IPS-18c (cell line): ENCODE measurements around the gene AGAP2.
"Not testable (repeated sequence)": the region's sequence is repeated elsewhere in the genome, so short reads cannot be mapped to it uniquely, and the experiment has no call there.

Experiments used
- H3K4me3 ChIP-seq: 2 replicates; pipeline ENCODE4 v1.7.0; 2013; ENCODE audit warnings: low read depth, mild to moderate bottlenecking, low read length, moderate library complexity; ENCODE audit not compliant: insufficient read depth
- H3K9me3 ChIP-seq: one replicate; pipeline ENCODE4 v1.6.1; 2013; ENCODE audit warnings: mild to moderate bottlenecking, low read length, moderate library complexity; ENCODE audit not compliant: control insufficient read depth, insufficient read depth

The AGAP2 gene

GRCh38 chr12:57721846-57722608, 16.5 kb downstream of the AGAP2 start:
- H3K9me3 ChIP-seq, H3K4me3 ChIP-seq: not testable (repeated sequence)

- H3K4me3 ChIP-seq = no peak overlapping the region
- H3K9me3 ChIP-seq = no peaks in the 10 kb centered on the region
These were observed 17.6 kb downstream of the AGAP2 start for GRCh38 chr12:57720606-57721595.

GRCh38 chr12:57719777-57720605, 18.6 kb downstream of the AGAP2 start:
- H3K9me3 ChIP-seq = no peaks in the 10 kb centered on the region
- no peak overlapping the region for H3K4me3 ChIP-seq

- Histone ChIP-seq H3K4me3 (no peak overlapping the region), H3K9me3 (no peaks in the 10 kb centered on the region)
These were observed 19.7 kb downstream of the AGAP2 start for GRCh38 chr12:57718641-57719528.

- Histone ChIP-seq H3K9me3 (no peaks in the 10 kb centered on the region), H3K4me3 (no peak overlapping the region)
These were observed 20.5 kb downstream of the AGAP2 start for GRCh38 chr12:57717846-57718640.

- no peak overlapping the region for H3K4me3 ChIP-seq
- H3K9me3 ChIP-seq = no peaks in the 10 kb centered on the region
These were observed 21.4 kb downstream of the AGAP2 start for GRCh38 chr12:57717131-57717530.

- Histone ChIP-seq H3K4me3 (no peak overlapping the region), H3K9me3 (no peaks in the 10 kb centered on the region)
These were observed 22.2 kb downstream of the AGAP2 start for GRCh38 chr12:57716305-57716704.

GRCh38 chr12:57715786-57716185, 22.8 kb downstream of the AGAP2 start:
- no peaks in the 10 kb centered on the region for H3K9me3 ChIP-seq
- no peak overlapping the region for H3K4me3 ChIP-seq

- H3K4me3 ChIP-seq, H3K9me3 ChIP-seq: not testable (repeated sequence)
These were observed 23.4 kb downstream of the AGAP2 start for GRCh38 chr12:57715036-57715748.

GRCh38 chr12:57713209-57713608, 25.3 kb downstream of the AGAP2 start:
- H3K9me3 ChIP-seq = no peaks in the 10 kb centered on the region
- H3K4me3 ChIP-seq = no peak overlapping the region; the same call in 1 of the 2 replicates

- Histone ChIP-seq H3K4me3 (no peak overlapping the region), H3K9me3 (no peaks in the 10 kb centered on the region)
These were observed 25.8 kb downstream of the AGAP2 start for GRCh38 chr12:57712701-57713100.

GRCh38 chr12:57708296-57708695, 30.2 kb downstream of the AGAP2 start:
- Histone ChIP-seq H3K4me3 (no peak overlapping the region), H3K9me3 (no peaks in the 10 kb centered on the region)

- Histone ChIP-seq H3K4me3 (no peak overlapping the region), H3K9me3 (no peaks in the 10 kb centered on the region)
These were observed 31.3 kb downstream of the AGAP2 start for GRCh38 chr12:57707250-57707649.

- no peak overlapping the region for H3K4me3 ChIP-seq
- no peaks in the 10 kb centered on the region for H3K9me3 ChIP-seq
These were observed 38.2 kb downstream of the AGAP2 start for GRCh38 chr12:57700317-57700716.

- no peak overlapping the region for H3K4me3 ChIP-seq
- no peaks in the 10 kb centered on the region for H3K9me3 ChIP-seq
These were observed 40.1 kb downstream of the AGAP2 start for GRCh38 chr12:57698414-57698813.
